NCI-H748 treated with DMSO at 0.1 percent for 48 hours (cell line): Measurements from ENCODE around the gene KCNC4.

Source experiments
- DNase-seq: peaks from one replicate; lab custom pipeline; 2025; lab: John Stamatoyannopoulos, UW

The KCNC4 gene

GRCh38 chr1:110211496-110212168 lies 1.5 kb downstream of the KCNC4 start:
- no peak for DNase-seq

DNA sequence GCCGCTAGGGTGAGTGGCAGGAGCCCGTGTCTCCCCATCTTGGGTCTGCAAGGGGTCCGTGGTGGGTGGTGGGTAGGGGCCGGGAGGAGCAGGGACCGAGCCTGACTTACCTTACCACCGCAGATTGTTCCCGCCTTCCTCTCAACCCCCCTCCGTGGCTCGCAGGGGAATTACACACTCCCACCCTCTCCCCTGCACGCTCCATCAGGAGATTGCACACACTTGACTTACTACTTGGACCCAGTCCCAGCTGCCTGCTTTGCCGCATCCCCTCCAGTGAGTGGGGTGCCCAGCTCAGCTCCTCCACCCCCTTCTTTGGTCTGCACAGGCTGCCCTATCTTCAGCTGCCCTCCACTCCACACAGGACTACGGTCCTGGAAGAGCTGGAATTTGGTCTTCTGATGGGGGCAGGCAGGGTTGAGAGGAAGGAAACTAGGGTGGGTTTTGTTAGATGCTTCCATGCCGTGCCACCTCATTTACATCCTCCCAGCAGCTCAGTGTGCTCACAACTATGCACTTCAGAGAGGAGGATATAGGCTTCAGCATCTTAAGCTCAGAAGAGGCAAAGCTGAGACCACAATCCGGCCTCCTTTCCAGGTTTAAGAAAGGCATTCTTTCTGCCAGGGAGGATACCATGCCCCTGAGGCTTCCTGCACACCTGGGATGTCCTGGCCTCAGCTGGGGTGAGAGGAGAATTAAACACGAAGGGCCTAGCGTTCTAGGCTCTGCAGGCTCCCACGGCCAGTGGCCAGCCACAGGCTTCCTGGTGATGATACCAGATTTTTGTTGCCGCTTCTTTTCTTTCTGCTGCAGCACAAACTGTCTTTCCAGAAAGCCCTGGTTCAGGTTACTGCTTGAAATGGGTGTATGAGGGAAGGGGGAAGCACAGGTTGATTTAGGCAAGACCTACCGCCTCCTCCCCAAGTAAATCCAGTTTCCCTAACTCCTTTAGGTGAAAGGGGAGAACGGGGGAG lies 2.3 kb downstream of the KCNC4 start:
- DNase-seq = peak; percentile 14

DNA sequence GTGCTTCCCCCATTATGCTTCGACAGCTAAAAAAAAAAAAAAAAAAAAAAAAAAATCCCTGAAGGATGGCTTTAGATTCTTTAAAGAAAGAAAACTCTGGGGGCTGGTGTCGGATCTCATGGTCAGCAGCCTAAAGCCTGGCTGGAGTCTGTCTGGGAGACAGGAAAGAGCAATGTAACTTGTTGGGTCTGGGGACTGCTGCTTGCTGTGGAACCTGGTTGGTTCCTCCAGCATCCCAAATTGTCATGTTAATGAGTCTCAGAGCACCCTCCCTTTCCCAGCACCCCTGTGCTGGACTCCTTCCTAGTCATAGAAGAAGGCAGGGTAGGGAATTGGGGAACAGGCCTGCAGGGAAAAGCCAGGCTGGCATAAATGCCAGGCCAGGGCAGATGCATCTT lies 3.0 kb downstream of the KCNC4 start:
- DNase-seq = no peak

DNA sequence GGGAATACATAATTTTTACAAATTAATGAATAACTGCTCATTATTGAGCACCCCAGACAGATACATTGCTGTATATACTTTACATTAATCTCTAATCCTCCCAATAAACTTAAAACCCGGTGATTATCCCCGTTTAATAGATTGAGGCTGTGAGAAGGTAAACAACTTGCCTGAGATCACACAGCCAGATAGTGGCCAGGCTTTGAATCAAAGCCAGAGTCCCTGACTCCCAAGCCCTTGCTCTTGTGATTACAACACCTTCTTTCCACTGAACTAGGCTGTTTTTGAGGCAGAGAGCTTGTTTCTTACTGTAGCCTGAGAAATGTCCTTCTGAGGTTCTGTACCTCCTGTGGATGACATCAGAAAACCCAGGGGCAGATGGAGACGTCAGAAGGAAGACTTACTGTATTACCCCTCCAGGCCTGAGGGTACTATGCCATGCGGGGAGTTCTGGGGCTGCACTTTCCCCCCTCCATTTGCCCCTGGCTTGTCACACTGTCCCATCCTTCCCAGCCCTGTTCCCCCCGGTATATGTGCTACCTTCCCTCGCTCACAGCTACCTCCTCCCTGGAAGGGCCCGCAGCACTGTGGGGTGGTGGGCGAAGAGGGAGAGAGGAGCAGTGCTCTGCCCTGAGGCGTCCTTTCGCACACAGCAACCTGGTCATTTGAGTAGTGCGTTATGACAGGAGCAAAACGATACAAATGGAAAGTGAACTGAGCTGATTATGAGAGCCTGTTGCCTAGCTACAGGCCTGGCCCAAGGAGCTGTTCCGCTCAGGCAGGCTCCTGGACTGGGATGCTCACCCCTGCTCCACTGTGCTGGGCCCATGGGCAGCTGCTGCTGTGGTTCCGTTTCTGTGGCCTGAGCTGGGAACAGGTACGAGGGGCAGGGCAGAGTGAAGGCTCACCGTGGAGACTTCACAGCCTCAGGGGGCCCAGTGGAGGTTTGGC lies 4.6 kb downstream of the KCNC4 start:
- DNase-seq = no peak

DNA sequence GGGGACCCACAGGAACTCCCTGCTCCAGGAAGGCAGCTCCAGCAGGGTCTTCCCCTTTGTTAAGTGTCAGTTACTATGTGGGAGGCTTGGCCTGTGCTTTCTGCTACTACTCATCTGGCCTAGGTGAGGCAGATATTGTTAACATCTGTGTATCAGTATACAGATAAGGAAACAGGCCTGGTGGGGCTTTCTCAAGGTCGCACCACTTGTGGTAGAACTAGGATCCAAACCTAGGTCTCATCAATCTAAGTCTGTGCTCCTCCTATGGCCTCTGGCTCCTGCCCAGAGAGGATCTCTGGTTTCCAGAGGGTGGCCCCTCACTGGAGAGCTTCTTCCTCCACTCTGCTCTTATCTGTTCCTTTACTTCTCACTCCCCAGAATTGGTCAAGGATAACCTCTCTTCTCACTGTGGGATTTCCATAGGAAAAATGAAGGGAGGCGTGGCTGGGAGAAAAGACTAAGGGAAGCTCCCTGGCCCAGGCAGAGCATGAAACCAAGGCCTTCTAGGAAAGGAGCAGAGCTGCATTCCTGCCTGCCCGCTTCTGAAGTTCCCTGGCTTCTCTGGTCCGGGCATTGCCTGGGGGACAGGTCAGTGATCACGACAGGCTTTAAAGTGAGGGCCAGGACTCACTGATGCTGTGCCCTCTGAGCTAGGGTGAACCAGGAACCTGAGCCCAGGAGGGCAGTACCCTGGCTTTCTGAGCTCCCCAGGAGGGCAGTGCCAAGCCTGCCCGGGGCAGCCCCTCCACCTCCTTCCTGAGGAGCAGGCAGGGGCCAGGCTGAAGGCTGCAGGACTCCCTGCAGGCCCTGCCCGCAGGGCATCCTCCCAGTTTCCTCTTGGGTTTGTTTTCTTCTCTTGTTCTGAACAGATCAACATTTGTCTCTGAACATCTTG lies 5.8 kb downstream of the KCNC4 start:
- no peak for DNase-seq

- DNase-seq = no peak
Measured at GRCh38 chr1:110216844-110217444, 6.8 kb downstream of the KCNC4 start.

DNA sequence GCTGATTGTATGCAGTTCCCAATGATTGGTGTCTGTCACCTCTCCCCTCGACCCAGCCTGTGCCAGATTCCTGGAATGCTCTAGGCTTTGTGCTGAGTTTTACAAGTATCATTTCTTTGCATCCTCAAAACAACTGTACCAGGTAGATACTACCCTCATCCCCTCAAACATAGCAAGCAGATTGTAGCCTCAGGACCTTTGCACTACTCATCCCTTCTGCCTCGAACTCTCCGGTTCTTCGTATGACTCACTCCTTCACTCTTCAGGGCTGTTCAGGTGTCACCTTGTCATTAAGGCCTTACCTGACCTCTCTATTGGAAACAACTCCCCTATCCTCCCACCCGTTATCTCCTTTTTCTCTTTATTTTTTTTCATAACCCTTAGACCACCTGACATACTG lies 8.0 kb downstream of the KCNC4 start:
- no peak for DNase-seq

DNA sequence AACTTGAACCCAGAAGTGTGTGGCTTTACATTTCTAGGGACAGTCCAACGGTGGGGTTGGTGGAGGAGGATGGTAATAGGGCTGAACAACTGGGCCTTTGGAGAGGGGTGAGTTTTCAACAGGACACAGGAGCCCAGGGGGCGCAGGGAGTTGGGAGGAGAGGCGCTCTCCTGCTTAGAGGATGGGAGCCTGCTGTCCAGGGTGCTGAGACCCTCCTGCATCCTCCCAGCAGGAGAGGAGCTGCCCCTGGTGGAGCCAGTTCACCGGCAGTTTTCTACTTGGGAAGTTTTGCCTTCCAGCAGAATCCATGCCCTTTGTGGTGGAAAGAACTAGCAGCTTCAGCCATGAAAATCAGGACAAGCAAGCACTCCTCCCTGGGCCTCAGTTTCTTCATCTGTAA lies 8.6 kb downstream of the KCNC4 start:
- DNase-seq = no peak

- no peak for DNase-seq
Measured at GRCh38 chr1:110220324-110220723, 10.2 kb downstream of the KCNC4 start.

DNA sequence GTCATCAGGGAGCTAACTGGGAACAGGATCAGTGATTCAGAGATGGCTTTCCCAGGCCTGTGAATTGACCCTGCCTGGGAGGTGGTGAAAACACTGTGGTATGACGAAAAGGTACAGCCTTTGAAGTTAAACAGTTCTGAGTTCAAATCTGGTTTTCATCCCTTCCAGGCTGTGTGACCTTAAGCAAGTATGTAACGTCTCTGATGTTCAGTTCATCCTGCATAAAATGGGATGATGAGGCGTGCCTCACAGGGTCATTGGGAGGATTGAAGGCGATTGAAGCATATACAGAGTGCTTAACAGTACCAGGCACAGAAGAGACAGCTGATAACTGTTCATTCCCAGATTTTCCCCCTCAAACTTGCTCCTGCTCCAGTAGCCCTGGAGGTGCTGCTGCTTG lies 11.0 kb downstream of the KCNC4 start:
- no peak for DNase-seq

- no peak for DNase-seq
Measured at GRCh38 chr1:110223127-110223526, 13.0 kb downstream of the KCNC4 start.

GRCh38 chr1:110223581-110223980 lies 13.5 kb downstream of the KCNC4 start:
- DNase-seq = no peak

- DNase-seq = no peak
Measured at GRCh38 chr1:110224240-110224995, 14.3 kb downstream of the KCNC4 start.

DNA sequence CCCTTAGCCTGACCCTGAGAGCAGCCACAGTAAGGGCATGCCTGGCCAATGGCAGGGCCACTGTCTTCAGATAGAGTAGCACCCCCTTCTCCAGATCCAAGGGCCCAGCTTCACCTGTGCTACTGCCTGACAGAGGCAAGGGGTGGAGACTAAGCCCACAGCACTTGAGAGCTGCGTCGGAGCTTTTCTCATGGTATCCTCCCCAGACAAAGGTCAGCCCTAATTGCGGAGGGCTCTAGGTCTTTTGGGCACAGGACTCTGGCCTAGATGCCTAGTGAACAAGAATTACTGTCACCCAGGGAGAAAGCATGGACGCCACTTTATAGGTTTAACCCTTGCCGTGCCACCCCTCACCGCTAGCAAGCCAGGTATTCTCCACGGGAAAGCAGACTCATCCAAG lies 15.1 kb downstream of the KCNC4 start:
- DNase-seq = no peak

DNA sequence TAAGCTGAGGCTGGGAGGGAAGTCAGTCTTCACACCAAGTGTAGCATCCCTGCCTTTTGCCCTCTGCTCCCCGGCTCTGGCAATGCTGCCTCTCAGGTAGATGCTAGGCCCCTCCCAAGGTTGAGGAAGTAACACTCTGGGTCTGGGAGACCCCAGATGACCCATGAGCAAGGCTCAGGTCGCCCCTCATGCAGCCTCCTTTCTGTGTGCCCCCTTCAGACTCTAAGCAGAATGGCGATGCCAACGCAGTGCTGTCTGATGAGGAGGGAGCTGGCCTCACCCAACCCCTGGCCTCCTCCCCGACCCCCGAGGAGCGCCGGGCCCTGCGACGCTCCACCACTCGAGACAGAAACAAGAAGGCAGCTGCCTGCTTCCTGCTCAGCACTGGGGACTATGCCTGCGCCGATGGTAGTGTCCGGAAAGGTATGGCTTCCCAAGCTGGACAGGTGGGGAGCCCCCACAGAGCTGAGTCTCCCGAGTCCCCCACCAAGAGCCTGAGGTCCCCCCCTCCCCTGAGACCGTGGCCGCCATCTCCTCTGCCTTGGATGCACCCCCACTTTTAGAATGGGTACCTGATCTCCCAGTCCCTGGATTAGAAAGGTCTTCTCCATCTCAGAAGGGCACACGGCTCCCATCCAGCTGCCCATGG lies 15.8 kb downstream of the KCNC4 start:
- DNase-seq = no peak

DNA sequence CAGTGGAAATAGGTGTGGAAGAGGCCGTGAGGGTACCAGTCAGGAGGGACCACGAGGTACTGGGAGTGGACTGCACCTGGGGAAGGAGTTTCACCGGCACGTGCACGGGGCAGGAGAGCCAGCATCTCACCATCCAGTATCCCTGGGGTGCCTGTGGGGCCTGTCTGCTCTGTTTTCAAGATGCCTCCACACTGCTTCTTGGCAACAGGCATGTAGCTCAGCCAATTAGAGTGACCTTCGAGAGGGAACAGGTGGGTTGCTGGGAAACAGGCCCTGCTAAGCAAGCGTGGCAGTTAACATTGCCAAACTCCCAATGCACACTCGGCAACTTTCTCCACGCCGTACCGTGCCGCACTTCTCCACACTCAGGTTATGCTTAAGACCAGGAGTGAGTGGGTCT lies 17.7 kb downstream of the KCNC4 start:
- no peak for DNase-seq

GRCh38 chr1:110228381-110228780 lies 18.3 kb downstream of the KCNC4 start:
- no peak for DNase-seq

DNA sequence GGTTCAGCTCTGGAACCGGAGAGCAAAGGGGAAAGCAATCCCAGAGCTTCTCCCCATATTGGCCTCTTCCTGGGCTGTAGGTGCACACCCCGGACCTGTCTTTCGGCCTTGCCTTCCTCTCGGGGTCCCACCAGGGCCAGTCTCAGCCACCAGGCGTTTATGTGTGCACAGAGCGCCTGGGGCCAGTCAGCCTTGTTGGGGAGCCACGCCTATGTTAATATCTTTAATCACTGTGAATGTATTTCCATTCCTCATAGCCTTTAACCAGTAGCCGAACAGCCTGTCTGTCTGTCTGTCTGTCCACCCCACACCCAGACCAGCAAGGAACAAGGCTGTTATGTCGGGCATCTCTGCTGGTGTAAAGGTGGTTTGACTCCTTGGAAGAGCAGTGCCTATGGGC lies 18.8 kb downstream of the KCNC4 start:
- DNase-seq = no peak

DNA sequence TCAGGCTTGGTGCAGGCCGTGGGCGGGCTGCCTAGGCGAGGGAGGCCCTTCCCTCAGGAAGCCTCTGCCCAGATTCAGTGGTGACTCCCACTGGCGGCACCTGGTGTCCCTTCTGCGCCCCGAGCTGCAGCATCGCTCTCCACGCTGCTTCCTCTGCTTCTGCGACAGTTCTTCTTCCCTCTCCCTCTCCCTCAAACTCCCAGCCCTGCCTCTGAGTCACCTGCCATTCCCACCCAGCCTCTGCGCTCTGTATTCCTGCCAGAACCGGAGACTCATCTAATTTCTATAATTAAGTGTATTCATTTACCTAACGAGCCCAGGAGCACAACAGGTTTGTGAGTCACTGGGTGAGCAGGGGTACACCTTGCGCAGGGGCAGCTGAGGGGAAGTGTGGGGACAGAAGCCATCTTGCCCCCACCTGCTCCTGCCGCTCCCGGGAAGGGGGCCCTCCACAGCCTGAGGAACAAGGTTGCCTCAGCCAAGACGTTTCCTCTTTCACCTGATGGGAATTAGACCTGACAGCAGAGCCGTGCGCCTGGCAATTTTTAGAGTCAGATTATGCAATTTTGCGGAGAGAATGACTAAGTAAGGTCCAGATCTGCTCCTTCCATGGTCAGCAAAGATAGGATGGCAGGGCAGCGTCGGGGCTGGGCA lies 19.4 kb downstream of the KCNC4 start:
- no peak for DNase-seq
